LNCaP clone FGC (cell line): ENCODE data around the gene COL11A1.
A peak's percentile ranks its signal among the peaks of the same experiment; 100 is the strongest.

Experiments used
- DNase-seq: peaks from one replicate; pipeline ENCODE4 v3.0.0-alpha.2; 2011; ENCODE audit warnings: low read depth
- H3K4me3 ChIP-seq: 2 replicates; pipeline ENCODE4 v1.5.1; 2011; ENCODE audit warnings: mild to moderate bottlenecking, low read depth, low read length, control low read depth
- TF ChIP-seq, protein P1 (sequence below): IDR thresholded peaks from 2 replicates; pipeline ENCODE4 v1.5.1; 2012; ENCODE audit warnings: mild to moderate bottlenecking; ENCODE audit not compliant: control insufficient read depth, insufficient read depth; ENCODE audit errors: extremely low read depth

Gene COL11A1

DNA sequence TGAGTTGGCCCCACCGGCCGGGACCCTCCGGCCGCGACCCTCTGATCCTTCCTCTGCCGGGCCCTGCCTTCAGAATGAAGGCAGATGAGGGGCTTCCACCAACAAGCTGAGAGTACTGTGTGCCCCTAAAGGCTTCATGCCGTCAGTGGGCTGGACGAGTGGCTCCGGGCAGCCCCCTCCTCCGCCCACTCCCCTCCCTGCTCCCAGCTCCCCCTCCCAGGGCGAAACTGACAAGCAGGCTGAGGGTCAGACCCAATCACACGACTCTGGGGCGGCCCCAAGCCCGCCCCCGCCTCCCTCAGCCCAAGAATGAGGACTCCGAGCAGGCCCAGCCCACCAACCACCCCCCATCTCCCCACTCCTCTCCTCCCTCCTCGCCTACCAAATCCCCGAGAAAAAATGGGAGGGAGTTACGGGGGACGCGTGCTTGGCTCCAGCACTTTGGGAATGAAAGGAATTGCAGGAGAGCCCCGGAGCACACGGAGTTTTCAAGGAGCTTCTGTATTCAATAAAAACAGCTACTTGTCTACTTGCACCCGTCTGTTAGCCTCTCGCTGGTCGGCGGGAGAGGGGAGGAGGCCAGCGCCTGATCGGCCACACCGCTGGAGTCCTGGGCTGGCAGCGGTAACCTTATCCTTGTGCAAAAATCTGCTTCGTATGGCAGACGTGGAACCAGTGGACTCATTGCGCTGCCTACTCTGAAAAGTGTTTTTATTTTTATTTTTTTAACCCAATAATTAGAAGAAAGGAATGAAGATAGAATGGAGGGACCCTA is at the start of gene COL11A1:
Gene COL11A1, minus strand, starts transcription at position 147 of the 775 bp plus-strand sequence. CDS start 344 bp downstream, outside the sequence.
- H3K4me3 ChIP-seq, result no peak within 1 kb of the TSS

DNA sequence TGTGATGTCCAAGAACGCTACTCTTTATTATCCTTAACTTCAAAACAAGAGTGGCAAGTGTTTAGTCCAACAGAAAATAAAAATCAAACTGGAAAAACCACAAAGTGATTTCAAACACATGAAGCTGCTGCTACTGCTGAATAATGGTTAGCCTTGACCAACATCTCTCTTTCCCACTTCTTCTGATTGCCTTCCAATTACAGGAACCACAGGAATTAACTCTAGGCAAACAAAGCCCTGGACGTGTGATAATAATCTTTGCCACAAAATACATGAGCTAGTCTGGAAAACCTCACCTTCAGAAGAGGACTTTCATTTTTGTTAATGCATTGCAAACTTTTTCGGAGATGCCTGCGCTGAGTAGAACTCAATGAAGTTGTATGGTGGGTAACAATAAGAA is 48.6 kb upstream of the COL11A1 start:
- TF ChIP-seq, protein P1, sequence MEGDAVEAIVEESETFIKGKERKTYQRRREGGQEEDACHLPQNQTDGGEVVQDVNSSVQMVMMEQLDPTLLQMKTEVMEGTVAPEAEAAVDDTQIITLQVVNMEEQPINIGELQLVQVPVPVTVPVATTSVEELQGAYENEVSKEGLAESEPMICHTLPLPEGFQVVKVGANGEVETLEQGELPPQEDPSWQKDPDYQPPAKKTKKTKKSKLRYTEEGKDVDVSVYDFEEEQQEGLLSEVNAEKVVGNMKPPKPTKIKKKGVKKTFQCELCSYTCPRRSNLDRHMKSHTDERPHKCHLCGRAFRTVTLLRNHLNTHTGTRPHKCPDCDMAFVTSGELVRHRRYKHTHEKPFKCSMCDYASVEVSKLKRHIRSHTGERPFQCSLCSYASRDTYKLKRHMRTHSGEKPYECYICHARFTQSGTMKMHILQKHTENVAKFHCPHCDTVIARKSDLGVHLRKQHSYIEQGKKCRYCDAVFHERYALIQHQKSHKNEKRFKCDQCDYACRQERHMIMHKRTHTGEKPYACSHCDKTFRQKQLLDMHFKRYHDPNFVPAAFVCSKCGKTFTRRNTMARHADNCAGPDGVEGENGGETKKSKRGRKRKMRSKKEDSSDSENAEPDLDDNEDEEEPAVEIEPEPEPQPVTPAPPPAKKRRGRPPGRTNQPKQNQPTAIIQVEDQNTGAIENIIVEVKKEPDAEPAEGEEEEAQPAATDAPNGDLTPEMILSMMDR, result no peak
- DNase-seq, result no peak
- no peak overlapping the region for H3K4me3 ChIP-seq

More for the DNA sequence above, at the start of gene COL11A1:
- no peak for DNase-seq
- TF ChIP-seq, protein P1, result no peak

GRCh38 chr1:103146166-103146565 is 37.8 kb upstream of the COL11A1 start:
- no peak for DNase-seq

GRCh38 chr1:103145449-103145848 is 37.1 kb upstream of the COL11A1 start:
- peak; percentile 23 for DNase-seq
- no peak overlapping the region for H3K4me3 ChIP-seq
- TF ChIP-seq, protein P1, result no peak

More at GRCh38 chr1:103146166-103146565, 37.8 kb upstream of the COL11A1 start:
- H3K4me3 ChIP-seq, result no peak overlapping the region
- TF ChIP-seq, protein P1, result no peak

GRCh38 chr1:103144681-103145080 is 36.4 kb upstream of the COL11A1 start:
- no peak for DNase-seq
- no peak overlapping the region for H3K4me3 ChIP-seq
- TF ChIP-seq, protein P1, result no peak

- H3K4me3 ChIP-seq, result no peak overlapping the region
- TF ChIP-seq, protein P1, result no peak
- no peak for DNase-seq
These were observed 34.1 kb upstream of the COL11A1 start for GRCh38 chr1:103142461-103142860.
